ENCODE data around the gene PSME3.

Gene PSME3

GRCh38 chr17:42818379-42818778 lies 14.8 kb upstream of the PSME3 start:
- DNase-seq: no peak

GRCh38 chr17:42819939-42820535 lies 13.2 kb upstream of the PSME3 start:
- DNase-seq: peak; percentile 68

GRCh38 chr17:42821176-42821575 lies 12.0 kb upstream of the PSME3 start:
- no peak for DNase-seq

- DNase-seq: no peak
Measured at GRCh38 chr17:42827472-42827871, 5.7 kb upstream of the PSME3 start.

- no peak for DNase-seq
Measured at GRCh38 chr17:42830971-42831370, 2.2 kb upstream of the PSME3 start.

- DNase-seq: peak; percentile 66
Measured at GRCh38 chr17:42832213-42832933, 824 bp upstream of the PSME3 start.

GRCh38 chr17:42833767-42834422 lies 698 bp downstream of the PSME3 start:
- no peak for DNase-seq

- no peak for DNase-seq
Measured at GRCh38 chr17:42835732-42836131, 2.5 kb downstream of the PSME3 start.

GRCh38 chr17:42841975-42842685 lies 8.9 kb downstream of the PSME3 start:
- no peak for DNase-seq

- DNase-seq: peak; percentile 63
Measured at GRCh38 chr17:42843358-42843934, 10.2 kb downstream of the PSME3 start.

- DNase-seq: no peak
Measured at GRCh38 chr17:42844271-42844670, 11.1 kb downstream of the PSME3 start, which contains the start of gene AOC2. TSS of gene AOC2 (plus strand) at chr17:42844580. CDS start at chr17:42844627, 47 bp downstream.

GRCh38 chr17:42844761-42845555 lies 11.8 kb downstream of the PSME3 start:
- DNase-seq: no peak

GRCh38 chr17:42845556-42845917 lies 12.3 kb downstream of the PSME3 start:
- no peak for DNase-seq

GRCh38 chr17:42845918-42846593 lies 12.9 kb downstream of the PSME3 start:
- DNase-seq: no peak

GRCh38 chr17:42846594-42847280 lies 13.5 kb downstream of the PSME3 start:
- no peak for DNase-seq

- no peak for DNase-seq
Measured at GRCh38 chr17:42848093-42848492, 14.9 kb downstream of the PSME3 start.

- no peak for DNase-seq
Measured at GRCh38 chr17:42849031-42849430, 15.8 kb downstream of the PSME3 start.

- DNase-seq: no peak
Measured at GRCh38 chr17:42849451-42850181, 16.4 kb downstream of the PSME3 start.

- no peak for DNase-seq
Measured at GRCh38 chr17:42850954-42851353, 17.8 kb downstream of the PSME3 start, which contains the start of gene AOC3. TSS of gene AOC3 (plus strand) at chr17:42851199. CDS start at chr17:42851344, 145 bp downstream.

All from NCI-H510A treated with DMSO at 0.1 percent for 48 hours (cell line).